SIG-M5 treated with dmso at 0.1 percent for 504 hours (cell line): ENCODE results near the gene SLC2A11.

ENCODE experiments used
- DNase-seq: peaks from one replicate; lab custom pipeline; 2025; ENCODE audit not compliant: unreplicated experiment; lab: John Stamatoyannopoulos, UW

The SLC2A11 gene

GRCh38 chr22:23857606-23858483, at the start of gene SLC2A11:
TSS of gene SLC2A11 (plus strand) at chr22:23857875. CDS start at chr22:23858000, 125 bp downstream.
- peak; percentile 95 for DNase-seq

- no peak for DNase-seq
Observed at GRCh38 chr22:23812378-23812777, 45.3 kb upstream of the SLC2A11 start.

- DNase-seq, result no peak
Observed at GRCh38 chr22:23815541-23816155, 42.0 kb upstream of the SLC2A11 start.

GRCh38 chr22:23816156-23816976, 41.3 kb upstream of the SLC2A11 start:
- DNase-seq, result no peak

- DNase-seq, result no peak
Observed at GRCh38 chr22:23817146-23817545, 40.5 kb upstream of the SLC2A11 start.

GRCh38 chr22:23818541-23818940, 39.1 kb upstream of the SLC2A11 start:
- no peak for DNase-seq

- DNase-seq, result no peak
Observed at GRCh38 chr22:23820748-23821211, 36.9 kb upstream of the SLC2A11 start.

- DNase-seq, result no peak
Observed at GRCh38 chr22:23822101-23822671, 35.5 kb upstream of the SLC2A11 start.

GRCh38 chr22:23823331-23823791, 34.3 kb upstream of the SLC2A11 start:
- no peak for DNase-seq

- no peak for DNase-seq
Observed at GRCh38 chr22:23824476-23825245, 33.0 kb upstream of the SLC2A11 start.

- no peak for DNase-seq
Observed at GRCh38 chr22:23825246-23825905, 32.3 kb upstream of the SLC2A11 start.

GRCh38 chr22:23826510-23827350, 30.9 kb upstream of the SLC2A11 start:
- no peak for DNase-seq

GRCh38 chr22:23827351-23827995, 30.2 kb upstream of the SLC2A11 start:
- DNase-seq, result no peak

- no peak for DNase-seq
Observed at GRCh38 chr22:23828800-23829680, 28.6 kb upstream of the SLC2A11 start.

GRCh38 chr22:23829845-23830372, 27.8 kb upstream of the SLC2A11 start:
- DNase-seq, result no peak

- DNase-seq, result no peak
Observed at GRCh38 chr22:23831261-23831660, 26.4 kb upstream of the SLC2A11 start.

- no peak for DNase-seq
Observed at GRCh38 chr22:23831781-23832180, 25.9 kb upstream of the SLC2A11 start.
